ENCODE results near the gene TIMM17B.

GRCh38 chrX:48920718-48921104 is 23.1 kb upstream of the TIMM17B start:
- TF ChIP-seq CTCF (IDR thresholded peaks at IDR 0.05; ENCODE audit: poor library complexity) (no peak), EZH2 (IDR thresholded peaks at IDR 0.05; ENCODE audit: borderline replicate concordance) (no peak), EZH2phosphoT487 (IDR thresholded peaks at IDR 0.05; ENCODE audit: low read depth, severe bottlenecking, unreplicated experiment) (no peak)
